Subcutaneous adipose tissue (tissue), 4 donors: ENCODE data around the gene HARS1. TPM values are rescaled to one million over a fixed set of nuclear protein-coding genes. Genes with fewer than 3 reads are reported as not detected.

Source experiments
- CTCF ChIP-seq: fragments of 450-650 bp; IDR thresholded peaks from one replicate; pipeline ENCODE4 v1.5.1; 2016; ENCODE audit warnings: low read depth, mild to moderate bottlenecking, control low read depth, antibody characterized with exemption, moderate library complexity
- total RNA-seq, 4 donors: library from RNA; depleted of rRNA; stranded (reverse); fragments of >200 nt; gene quantifications; one replicate each; pipeline ENCODE4 v1.1.0, GENCODE V29; 2016

HARS1 gene
- total RNA-seq, 4 donors from 2014 or later, result 38.4 to 49.8 (median 47.4) TPM

- no peak for TF ChIP-seq CTCF
Observed at GRCh38 chr5:140690376-140690932, 716 bp downstream of the HARS1 start.

- no peak for TF ChIP-seq CTCF
Observed at GRCh38 chr5:140678993-140679392, 12.2 kb downstream of the HARS1 start.

GRCh38 chr5:140677947-140678346, 13.2 kb downstream of the HARS1 start:
- no peak for TF ChIP-seq CTCF

GRCh38 chr5:140674629-140675028, 16.5 kb downstream of the HARS1 start:
- TF ChIP-seq CTCF, result no peak

- TF ChIP-seq CTCF, result no peak
Observed at GRCh38 chr5:140674211-140674610, 17.0 kb downstream of the HARS1 start.

- TF ChIP-seq CTCF, result no peak
Observed at GRCh38 chr5:140673187-140673976, 17.8 kb downstream of the HARS1 start, which contains the start of gene DND1. TSS of gene DND1 (minus strand) at chr5:140673576. CDS start at chr5:140673542, 34 bp downstream.

GRCh38 chr5:140672455-140673186, 18.5 kb downstream of the HARS1 start:
- TF ChIP-seq CTCF, result no peak
